Aorta (tissue), 5 donors: ENCODE measurements around the gene ERCC2. TPM values are rescaled to one million over a fixed set of nuclear protein-coding genes. Genes with fewer than 3 reads are reported as not detected.
"Not testable (repeated sequence)": the region's sequence is repeated elsewhere in the genome, so short reads cannot be mapped to it uniquely, and the experiment has no call there.

Experiments used
- ATAC-seq: fragments of 200-7000 bp; cut with Tn5 transposase; one replicate; pipeline ENCODE4 v1.9.1; 2022; ENCODE audit warnings: moderate library complexity; ENCODE audit not compliant: low FRiP score
- DNase-seq, 2 donors: peaks; one replicate each; pipeline ENCODE4 v3.0.0-alpha.2; 2020
- H3K27ac ChIP-seq, 2 donors: one replicate each; pipeline ENCODE4 v1.5.1; 2013; ENCODE audit warnings: low read length in 2 of 2, mild to moderate bottlenecking in 2 of 2, moderate library complexity in 2 of 2, control low read depth in 1 of 2, inconsistent platforms in 1 of 2, low read depth in 1 of 2
- H3K27me3 ChIP-seq, 2 donors: one replicate each; pipeline ENCODE4 v1.6.1; 2013; ENCODE audit warnings: control low read depth in 1 of 2, low read length in 1 of 2, mild to moderate bottlenecking in 1 of 2, moderate library complexity in 1 of 2; ENCODE audit not compliant: insufficient read depth in 2 of 2, control insufficient read depth in 1 of 2
- H3K36me3 ChIP-seq, 2 donors: one replicate each; pipeline ENCODE4 v1.6.1; 2013; ENCODE audit warnings: control low read depth in 1 of 2, low read length in 1 of 2, mild to moderate bottlenecking in 1 of 2; ENCODE audit not compliant: insufficient read depth in 2 of 2, control insufficient read depth in 1 of 2
- H3K4me1 ChIP-seq, 2 donors: one replicate each; pipeline ENCODE4 v1.6.1; 2013; ENCODE audit warnings: low read length in 2 of 2, control low read depth in 1 of 2, mild to moderate bottlenecking in 1 of 2, moderate library complexity in 1 of 2; ENCODE audit not compliant: insufficient read depth in 2 of 2, control insufficient read depth in 1 of 2
- H3K4me3 ChIP-seq, 2 donors: one replicate each; pipeline ENCODE4 v1.5.1; 2013; ENCODE audit warnings: low read length in 2 of 2, control low read depth in 1 of 2, mild to moderate bottlenecking in 1 of 2
- H3K9me3 ChIP-seq: one replicate; pipeline ENCODE4 v1.6.1; 2013; ENCODE audit warnings: mild to moderate bottlenecking, low read length; ENCODE audit not compliant: control insufficient read depth
- WGBS, 2 donors: extraction: QIAGEN DNeasy Blood & Tissue Kit; methylation state at CpG; one replicate each; pipeline ENCODE4 v1.1.7; 2013; 5-methylcytosine and 5-hydroxymethylcytosine counted together
- intact Hi-C, 2 donors: fragments of 100-400 bp; cut with DNase I; formaldehyde crosslinking; loops; one replicate each; pipeline versions ENCODE4 v1.14.2 to v1.15.0; 2022
- polyA plus RNA-seq, 2 donors: library from polyadenylated mRNA; stranded (reverse); fragments of 200-250 nt; gene quantifications; one replicate each; pipeline ENCODE4 v1.2.3, GENCODE V29; 2013
- total RNA-seq, 2 donors: library from RNA; stranded (reverse); fragmentation: NEBNext Ultra II Directional; extraction: Animal tissue kit (Norgen Biotek cat#: 25700); gene quantifications; one replicate each; pipeline ENCODE4 v1.2.1, GENCODE V29; 2021
- donor health status: healthy with polysubstance abuse.
- donor health status: Bipolar disorder and iron deficiency.
- donor health status: DM: no; HTN: no; CAD: no.
- donor health status: DM: no; HTN: no; CAD: no.
- donor health status: DM: yes; HTN: yes; CAD: no.

ERCC2 gene
- total and polyA plus RNA-seq, 4 donors: 5.1 to 27.2 (median 12.7) TPM

DNA sequence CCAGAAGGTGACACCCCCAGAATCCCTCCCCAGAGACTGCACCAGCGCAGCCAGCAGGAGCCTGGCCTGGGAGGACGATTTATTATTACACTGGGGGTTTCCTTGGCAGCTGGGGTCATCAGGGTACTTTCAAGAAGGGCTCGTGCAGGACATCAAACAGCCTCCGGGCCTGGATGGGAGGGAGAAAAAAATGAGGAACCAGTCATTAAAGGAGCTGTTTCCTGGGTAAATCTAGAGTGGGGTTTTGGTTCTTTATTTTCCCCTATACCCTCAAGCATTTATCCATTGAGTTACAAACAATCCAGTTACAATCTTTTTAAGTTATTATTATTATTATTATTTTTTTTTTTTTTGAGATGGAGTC lies 39.2 kb upstream of the ERCC2 start:
- H3K27me3 ChIP-seq: no peaks in the 10 kb centered on the region
- H3K4me1 ChIP-seq: no peaks in the 10 kb centered on the region
- ATAC-seq (no peak), DNase-seq (no peak)
- no peak overlapping the region for H3K4me3 ChIP-seq
- intact Hi-C loops: no loop called here
- no peaks in the 10 kb centered on the region for H3K9me3 ChIP-seq
- WGBS, 2 donors: 59 to 62% methylated on average over 4 of the region's 4 CpGs
- H3K36me3 ChIP-seq: peaks cover 0 to 2% of the 10 kb centered on the region in 2 donors
- H3K27ac ChIP-seq: no peak overlapping the region

GRCh38 chr19:45408830-45409556 lies 38.6 kb upstream of the ERCC2 start:
- intact Hi-C loops: no loop called here
- H3K36me3 ChIP-seq: peaks cover 0 to 2% of the 10 kb centered on the region in 2 donors
- ATAC-seq: no peak
- no peaks in the 10 kb centered on the region for H3K9me3 ChIP-seq
- no peaks in the 10 kb centered on the region for H3K27me3 ChIP-seq
- 80 to 82% methylated on average over 15 of the region's 15 CpGs for WGBS, 2 donors
- no peak for DNase-seq
- peaks cover 0 to 1% of the 10 kb centered on the region in 2 donors for H3K4me1 ChIP-seq
- H3K4me3 ChIP-seq: no peak overlapping the region
- no peak overlapping the region for H3K27ac ChIP-seq

GRCh38 chr19:45408121-45408520 lies 37.7 kb upstream of the ERCC2 start:
- WGBS, 2 donors: 88 to 89% methylated on average over 8 of the region's 8 CpGs
- Histone ChIP-seq H3K4me1 (peaks cover 0 to 4% of the 10 kb centered on the region in 2 donors), H3K36me3 (no peaks in the 10 kb centered on the region), H3K4me3 (no peak overlapping the region), H3K27ac (no peak overlapping the region), H3K9me3 (no peaks in the 10 kb centered on the region), H3K27me3 (no peaks in the 10 kb centered on the region)
- ATAC-seq (no peak), DNase-seq (no peak)
- intact Hi-C loops: no loop called here

- ATAC-seq, H3K4me3 ChIP-seq, H3K27me3 ChIP-seq, DNase-seq, H3K9me3 ChIP-seq, H3K36me3 ChIP-seq, intact Hi-C loops, H3K4me1 ChIP-seq, H3K27ac ChIP-seq: not testable (repeated sequence)
- 75 to 77% methylated on average over 5 of the region's 5 CpGs for WGBS, 2 donors
Measured at GRCh38 chr19:45407585-45407984, 37.2 kb upstream of the ERCC2 start.

DNA sequence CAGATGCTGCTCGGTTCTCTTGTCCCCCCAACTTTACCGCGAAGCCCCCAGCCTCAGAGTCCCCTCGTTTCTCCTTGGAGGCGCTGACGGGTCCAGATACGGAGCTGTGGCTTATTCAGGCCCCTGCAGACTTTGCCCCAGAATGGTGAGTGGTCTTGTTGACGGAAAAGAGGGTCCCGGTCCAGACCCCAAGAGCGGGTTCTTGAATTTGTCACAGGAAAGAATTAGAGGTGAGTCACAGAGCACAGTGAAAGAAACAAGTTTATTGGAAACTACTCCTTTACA lies 36.7 kb upstream of the ERCC2 start:
- Histone ChIP-seq H3K4me1 (peaks cover 0 to 4% of the 10 kb centered on the region in 2 donors), H3K27me3 (no peaks in the 10 kb centered on the region), H3K4me3 (peak overlapping the region in 1 of 2 donors; percentile 48), H3K9me3 (no peaks in the 10 kb centered on the region), H3K36me3 (no peaks in the 10 kb centered on the region), H3K27ac (no peak overlapping the region)
- no peak for ATAC-seq
- no peak for DNase-seq
- WGBS, 2 donors: 0 to 2% methylated on average over 10 of the region's 10 CpGs
- intact Hi-C loops: no loop called here

DNA sequence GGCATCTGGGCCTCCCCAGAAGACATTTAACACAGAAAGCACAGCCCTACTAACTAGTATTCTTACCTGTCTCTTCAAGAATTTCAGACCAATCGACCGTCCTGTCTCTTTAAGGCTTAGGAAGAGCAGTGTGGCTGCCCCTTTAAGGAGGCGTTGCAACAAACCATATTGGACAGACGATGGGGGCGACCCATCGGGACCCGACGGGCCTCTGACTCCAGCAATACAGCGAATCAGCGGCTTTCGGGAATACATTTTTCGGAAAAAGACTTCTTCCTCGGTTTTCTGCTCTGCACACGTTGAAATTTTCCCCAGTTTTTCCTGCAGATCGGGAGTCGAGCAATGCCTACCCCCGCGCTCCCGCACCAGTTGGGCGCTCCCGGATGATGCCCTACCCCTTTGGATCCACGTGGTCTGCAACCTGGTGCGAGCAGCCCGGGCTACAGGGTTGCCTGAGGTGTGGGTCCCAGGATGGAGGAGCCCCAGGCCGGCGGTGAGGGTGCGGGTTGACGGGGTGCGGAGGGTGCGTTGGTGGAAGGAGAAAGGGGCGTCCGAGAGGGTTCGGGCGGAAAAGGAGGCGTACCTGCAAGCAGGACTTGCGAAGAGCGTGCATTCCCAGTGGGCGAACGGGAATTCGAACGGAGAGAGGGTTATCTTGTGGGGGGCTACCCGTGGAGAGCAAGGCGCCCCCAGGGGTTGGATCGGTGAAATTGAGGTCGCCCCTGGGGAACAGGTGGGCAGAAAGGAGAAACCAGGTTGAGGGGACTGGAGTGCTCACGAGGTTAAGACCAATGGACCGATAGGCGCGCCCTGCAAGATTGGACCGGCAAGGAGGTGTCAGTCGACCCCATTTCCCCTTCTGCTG lies 36.1 kb upstream of the ERCC2 start, which contains the start of gene POLR1G:
Gene POLR1G, plus strand, starts transcription at position 419 of the 865 bp plus-strand sequence. Its CDS starts 53 bp downstream, at position 472.
- Histone ChIP-seq H3K36me3 (no peaks in the 10 kb centered on the region), H3K9me3 (no peaks in the 10 kb centered on the region), H3K27ac (peak within 1 kb of the TSS; percentile 64 to 65), H3K4me1 (peaks cover 0 to 4% of the 10 kb centered on the region in 2 donors), H3K27me3 (no peaks in the 10 kb centered on the region), H3K4me3 (peak within 1 kb of the TSS; percentile 48 to 61)
- peak; percentile 84 to 91 for DNase-seq
- intact Hi-C loops: loop anchor here in 1 of 2 donors (1.0 kb wide), 1 partner anchor 18 kb away; no protein-coding TSS in a partner anchor
- peak; percentile 84 for ATAC-seq
- 0 to 1% methylated on average over 51 of the region's 51 CpGs for WGBS, 2 donors

DNA sequence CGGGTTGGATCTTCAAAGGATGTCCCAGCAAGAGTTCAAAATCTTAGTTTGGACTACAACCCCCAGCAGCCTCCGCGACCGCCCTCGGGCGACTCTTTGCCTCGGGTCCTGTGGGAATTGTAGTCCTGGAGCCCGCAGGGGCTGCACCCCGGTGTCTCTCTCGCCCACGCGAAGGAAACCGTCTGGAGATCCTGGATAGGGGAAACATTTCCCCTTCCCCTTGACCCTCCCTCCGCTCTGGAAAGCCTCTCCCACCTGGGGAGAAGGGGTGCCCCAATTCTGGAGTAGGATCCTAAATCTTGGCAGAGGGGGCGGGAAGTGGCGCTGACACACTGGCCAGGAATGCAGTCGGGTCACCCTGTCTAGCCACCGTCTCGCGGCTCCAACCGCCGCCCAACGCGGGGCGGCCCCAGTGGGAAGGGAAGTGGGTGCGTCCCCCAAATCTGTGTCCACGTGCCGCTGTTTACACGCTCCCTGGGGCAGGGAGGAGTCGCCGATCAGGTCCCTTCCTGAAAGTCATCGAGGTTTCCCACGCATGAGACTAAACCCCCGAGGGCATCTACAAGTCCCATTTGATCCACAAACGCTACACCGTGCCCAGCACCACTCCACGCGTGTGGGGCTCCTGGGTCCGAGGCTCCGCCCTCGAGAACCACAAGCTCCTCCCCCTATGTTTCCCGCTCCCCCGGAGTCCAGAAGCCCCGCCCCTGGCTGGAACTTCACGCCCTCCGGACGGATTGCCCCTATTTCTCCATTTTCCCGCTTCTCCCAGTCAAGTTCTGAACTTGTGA lies 35.3 kb upstream of the ERCC2 start:
- WGBS, 2 donors: 0% methylated on average over 48 of the region's 48 CpGs
- H3K4me1 ChIP-seq: peaks cover 0 to 4% of the 10 kb centered on the region in 2 donors
- intact Hi-C loops: loop anchor here in 1 of 2 donors (1.0 kb wide), 1 partner anchor 19 kb away; no protein-coding TSS in a partner anchor

More for the DNA sequence above, 35.3 kb upstream of the ERCC2 start:
- H3K9me3 ChIP-seq: no peaks in the 10 kb centered on the region
- DNase-seq (peak; percentile 95 to 96), ATAC-seq (peak; percentile 92)
- H3K27me3 ChIP-seq: no peaks in the 10 kb centered on the region
- peak overlapping the region; percentile 64 to 87 for H3K27ac ChIP-seq
- no peaks in the 10 kb centered on the region for H3K36me3 ChIP-seq
- peak overlapping the region; percentile 48 to 61 for H3K4me3 ChIP-seq
